K562 (cell line): Measurements from ENCODE around the gene TRIM38. TPM values are rescaled to one million over a fixed set of nuclear protein-coding genes. Genes with fewer than 3 reads are reported as not detected.
A peak's percentile ranks its signal among the peaks of the same experiment; 100 is the strongest.

ENCODE experiments used
- ARID3A ChIP-seq: IDR thresholded peaks from 2 replicates; pipeline ENCODE4 v1.6.1; 2012; ENCODE audit warnings: low read depth, low read length, improper control_type of control experiment, borderline replicate concordance
- E2F1 ChIP-seq: sonication (generic); formaldehyde crosslinking; IDR thresholded peaks from 2 replicates; pipeline ENCODE4 v1.8.1; 2023; ENCODE audit warnings: mild to moderate bottlenecking, missing genetic modification reagents, moderate library complexity
- FOS ChIP-seq: IDR thresholded peaks from 3 replicates; pipeline ENCODE4 v1.6.1; 2011; ENCODE audit not compliant: insufficient read length; ENCODE audit errors: extremely low read depth
- FOXA3 ChIP-seq, 2 experiments: fragments of 450-650 bp in 1 of 2; sonication (generic) in 1 of 2; formaldehyde crosslinking; IDR thresholded peaks in 1 of 2; conservative IDR thresholded peaks in 1 of 2; 2 replicates each; pipeline versions ENCODE4 v1.4.0 to v1.8.0; 2020 to 2022; ENCODE audit warnings: mild to moderate bottlenecking in 2 of 2, missing genetic modification reagents in 1 of 2
- GABPB2 ChIP-seq: fragments of 250-450 bp; sonication (Bioruptor Pico); conservative IDR thresholded peaks from 2 replicates; pipeline ENCODE4 v1.5.1; 2021; ENCODE audit warnings: mild to moderate bottlenecking
- NRF1 ChIP-seq, 2 experiments: fragments of 450-650 bp; IDR thresholded peaks in 1 of 2; conservative IDR thresholded peaks in 1 of 2; 2 replicates each; pipeline ENCODE4 v1.6.1; 2014; ENCODE audit warnings: mild to moderate bottlenecking in 2 of 2
- POLR2G ChIP-seq: fragments of 200-400 bp; formaldehyde crosslinking; IDR thresholded peaks from 2 replicates; pipeline ENCODE4 v1.6.1; 2017; ENCODE audit warnings: low read depth, mild to moderate bottlenecking, antibody characterized with exemption, low read length, moderate library complexity
- PRMT5 ChIP-seq: sonication (generic); formaldehyde crosslinking; IDR thresholded peaks from 2 replicates; pipeline ENCODE4 v1.5.0; 2020; ENCODE audit warnings: missing genetic modification reagents
- SREBF1 ChIP-seq: fragments of 150-350 bp; IDR thresholded peaks from 2 replicates; pipeline ENCODE4 v1.6.1; 2014; ENCODE audit warnings: antibody characterized with exemption, low read depth, low read length, borderline replicate concordance
- ZNF217 ChIP-seq: sonication (generic); formaldehyde crosslinking; IDR thresholded peaks from 2 replicates; pipeline ENCODE4 v1.8.0; 2022; ENCODE audit warnings: mild to moderate bottlenecking, missing genetic modification reagents
- ZNF589 ChIP-seq: fragments of 200-800 bp; sonication (Bioruptor generic); IDR thresholded peaks from 2 replicates; pipeline ENCODE4 v1.6.1; 2016; ENCODE audit warnings: low read depth, missing genetic modification characterization, missing compliant biosample characterization
- ZNF655 ChIP-seq: fragments of 250-450 bp; sonication (Bioruptor Pico); IDR thresholded peaks from 2 replicates; pipeline ENCODE4 v1.5.0; 2021
- polyA plus RNA-seq, 8 experiments: library from polyadenylated mRNA; depleted of rRNA in 4 of 8; stranded (reverse) in 5 of 8; unstranded in 3 of 8; fragments of >200 nt; fragmentation: Nextera tagmentation in 2 of 8; fragmentation: Illumina TruSeq in 1 of 8; extraction: Ambion mirVana in 2 of 8; extraction: Trizol in 1 of 8; gene quantifications; 2 replicates each; pipeline versions ENCODE4 v1.2.1 to v1.2.3, GENCODE V29; 2011 to 2014; ENCODE audit warnings: inconsistent platforms in 1 of 8, missing spikeins in 1 of 8
- total RNA-seq, 7 experiments: library from RNA; depleted of rRNA in 6 of 7; stranded (reverse); fragments of >200 nt in 6 of 7; fragmentation: Illumina TruSeq in 2 of 7; extraction: Trizol in 2 of 7; gene quantifications; 2 replicates each; pipeline versions ENCODE4 v1.2.1 to v1.2.3, GENCODE V29; 2011 to 2021; ENCODE audit warnings: low replicate concordance in 1 of 7
- TF ChIP-seq, protein P1 (sequence below), 2 experiments: IDR thresholded peaks; 2 replicates each; pipeline ENCODE4 v1.6.1; 2012; ENCODE audit warnings: improper control_type of control experiment in 2 of 2, low read depth in 2 of 2, low read length in 2 of 2, borderline replicate concordance in 1 of 2
- TF ChIP-seq, protein P2 (sequence below): conservative IDR thresholded peaks from 2 replicates; pipeline ENCODE4 v1.6.1; 2011; ENCODE audit warnings: low read depth, mild to moderate bottlenecking, low read length; ENCODE audit not compliant: control insufficient read depth

The TRIM38 gene
- total and polyA plus RNA-seq, 9 of the 15 experiments (the other 6 are each of a cell fraction or from before 2014, with no cell fraction given) = 1.7 to 6.7 (median 6.3) TPM

GRCh38 chr6:26026833-26027490 is 64.4 kb downstream of the TRIM38 start (continued):
- TF ChIP-seq, protein P1, sequence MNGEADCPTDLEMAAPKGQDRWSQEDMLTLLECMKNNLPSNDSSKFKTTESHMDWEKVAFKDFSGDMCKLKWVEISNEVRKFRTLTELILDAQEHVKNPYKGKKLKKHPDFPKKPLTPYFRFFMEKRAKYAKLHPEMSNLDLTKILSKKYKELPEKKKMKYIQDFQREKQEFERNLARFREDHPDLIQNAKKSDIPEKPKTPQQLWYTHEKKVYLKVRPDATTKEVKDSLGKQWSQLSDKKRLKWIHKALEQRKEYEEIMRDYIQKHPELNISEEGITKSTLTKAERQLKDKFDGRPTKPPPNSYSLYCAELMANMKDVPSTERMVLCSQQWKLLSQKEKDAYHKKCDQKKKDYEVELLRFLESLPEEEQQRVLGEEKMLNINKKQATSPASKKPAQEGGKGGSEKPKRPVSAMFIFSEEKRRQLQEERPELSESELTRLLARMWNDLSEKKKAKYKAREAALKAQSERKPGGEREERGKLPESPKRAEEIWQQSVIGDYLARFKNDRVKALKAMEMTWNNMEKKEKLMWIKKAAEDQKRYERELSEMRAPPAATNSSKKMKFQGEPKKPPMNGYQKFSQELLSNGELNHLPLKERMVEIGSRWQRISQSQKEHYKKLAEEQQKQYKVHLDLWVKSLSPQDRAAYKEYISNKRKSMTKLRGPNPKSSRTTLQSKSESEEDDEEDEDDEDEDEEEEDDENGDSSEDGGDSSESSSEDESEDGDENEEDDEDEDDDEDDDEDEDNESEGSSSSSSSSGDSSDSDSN (IDR thresholded peaks at IDR 0.05; ENCODE audit: borderline replicate concordance in 1 of 2, low read depth in 2 of 2, low read length in 2 of 2) = no peak
- TF ChIP-seq E2F1 (CRISPR knock-in tag) (peak; percentile 93), ARID3A (peak; percentile 69; the same call in 1 of the 2 replicates), PRMT5 (no peak), ZNF655 (CRISPR knock-in tag) (no peak), SREBF1 (no peak), ZNF589 (CRISPR knock-in tag) (no peak), GABPB2 (CRISPR knock-in tag) (peak; percentile 92), POLR2G (peak; percentile 96), FOS (peak; percentile 2), FOXA3 (CRISPR knock-in tag; conservative IDR thresholded peaks at IDR 0.05 in 1 of 2, IDR thresholded peaks at IDR 0.05 in 1 of 2) (no peak), ZNF217 (no peak), NRF1 (conservative IDR thresholded peaks at IDR 0.05 in 1 of 2, IDR thresholded peaks at IDR 0.05 in 1 of 2) (peak in 1 of 2 experiments; percentile 37; a peak in 1 of 4 replicates)
- TF ChIP-seq, protein P2, sequence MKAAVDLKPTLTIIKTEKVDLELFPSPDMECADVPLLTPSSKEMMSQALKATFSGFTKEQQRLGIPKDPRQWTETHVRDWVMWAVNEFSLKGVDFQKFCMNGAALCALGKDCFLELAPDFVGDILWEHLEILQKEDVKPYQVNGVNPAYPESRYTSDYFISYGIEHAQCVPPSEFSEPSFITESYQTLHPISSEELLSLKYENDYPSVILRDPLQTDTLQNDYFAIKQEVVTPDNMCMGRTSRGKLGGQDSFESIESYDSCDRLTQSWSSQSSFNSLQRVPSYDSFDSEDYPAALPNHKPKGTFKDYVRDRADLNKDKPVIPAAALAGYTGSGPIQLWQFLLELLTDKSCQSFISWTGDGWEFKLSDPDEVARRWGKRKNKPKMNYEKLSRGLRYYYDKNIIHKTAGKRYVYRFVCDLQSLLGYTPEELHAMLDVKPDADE = peak; percentile 74; the same call in 1 of the 2 replicates
